NCI-H2196 (cell line): ENCODE results near the gene HMGN3.
"Not testable (repeated sequence)": the region's sequence is repeated elsewhere in the genome, so short reads cannot be mapped to it uniquely, and the experiment has no call there.

Experiments used
- DNase-seq: peaks from one replicate; lab custom pipeline; 2025; ENCODE audit not compliant: unreplicated experiment; lab: John Stamatoyannopoulos, UW

HMGN3 gene

GRCh38 chr6:79234150-79235022 lies at the start of gene HMGN3:
Gene HMGN3 (minus strand): TSS chr6:79234682.
- peak; percentile 97 for DNase-seq

DNA sequence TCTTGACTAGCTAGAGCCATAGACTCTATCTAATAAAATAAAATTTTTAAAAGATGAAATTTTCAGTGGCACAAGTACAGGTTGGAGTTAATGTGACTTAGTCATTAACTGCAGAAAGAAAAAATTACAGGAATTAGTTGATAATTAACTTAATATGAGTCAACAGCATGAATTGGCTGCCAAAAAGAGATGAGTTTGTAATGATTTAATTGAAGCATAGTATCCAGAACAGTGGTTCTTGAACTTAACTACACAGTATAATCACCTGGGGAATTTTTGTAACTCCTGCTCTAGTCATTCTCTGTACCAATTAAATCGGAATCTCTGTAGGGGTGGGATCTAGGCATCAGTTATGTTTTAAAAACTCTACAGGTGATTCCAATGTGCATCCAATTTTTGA lies 46.3 kb upstream of the HMGN3 start:
- no peak for DNase-seq

DNA sequence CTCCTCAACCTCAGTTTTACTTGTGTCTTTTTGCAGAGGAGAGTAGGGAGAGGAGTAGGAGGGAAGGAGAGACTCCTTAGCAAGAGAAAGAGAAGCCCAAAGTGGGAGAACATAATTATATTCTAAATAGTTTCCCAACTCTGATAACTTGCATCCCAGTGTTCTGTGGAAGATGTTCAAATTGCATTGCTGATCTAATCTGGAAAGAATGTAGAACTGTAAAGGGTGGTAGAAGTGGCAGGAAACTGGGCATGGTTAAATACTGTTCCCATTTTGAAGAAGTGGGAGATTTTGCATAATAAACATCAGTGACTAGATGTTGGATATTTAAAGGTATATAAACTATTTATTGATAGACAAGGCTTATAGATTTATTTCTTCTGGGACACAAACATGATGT lies 42.6 kb upstream of the HMGN3 start:
- no peak for DNase-seq

DNA sequence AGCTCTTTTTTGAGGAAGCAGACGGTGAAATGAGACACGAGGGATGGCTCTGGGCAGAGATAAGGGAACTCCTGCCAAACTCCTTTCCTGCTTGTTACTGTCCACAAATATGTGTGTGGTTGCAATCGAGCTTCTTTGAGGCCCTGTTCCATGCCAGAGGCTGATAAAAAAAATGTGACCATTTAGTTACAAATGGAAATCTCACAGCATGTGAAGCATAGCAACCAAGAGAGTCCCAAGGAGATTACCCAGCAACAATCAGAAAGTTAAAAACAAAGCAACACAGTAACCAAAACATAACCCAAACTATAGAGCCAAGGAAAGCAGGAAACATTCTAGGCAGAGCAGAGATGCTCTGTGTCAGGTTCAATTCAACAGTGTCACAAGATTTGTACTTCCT lies 35.4 kb upstream of the HMGN3 start:
- DNase-seq: peak; percentile 44

GRCh38 chr6:79267128-79267527 lies 32.6 kb upstream of the HMGN3 start:
- no peak for DNase-seq

DNA sequence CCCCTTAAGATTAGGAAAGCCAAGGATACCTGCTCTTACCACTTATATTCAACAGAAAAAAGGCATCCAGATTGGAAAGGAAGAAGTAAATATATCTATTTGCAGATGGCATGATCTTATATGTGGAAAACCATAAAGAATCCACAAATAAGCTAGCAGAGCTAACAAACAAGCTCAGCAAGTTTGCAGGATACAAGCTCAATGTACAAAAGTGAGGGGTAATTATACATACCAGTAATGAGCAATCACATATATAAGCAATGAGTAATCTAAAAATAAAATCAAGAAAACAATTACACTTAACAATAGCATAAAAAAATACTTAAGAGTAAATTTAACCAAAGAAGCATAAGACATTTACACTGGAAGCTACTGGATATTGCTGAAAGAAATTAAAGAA lies 31.6 kb upstream of the HMGN3 start:
- DNase-seq: no peak

- DNase-seq: no peak
Observed at GRCh38 chr6:79263359-79263758, 28.9 kb upstream of the HMGN3 start.

GRCh38 chr6:79261666-79262065 lies 27.2 kb upstream of the HMGN3 start:
- no peak for DNase-seq

- DNase-seq: no peak
Observed at GRCh38 chr6:79260772-79261171, 26.3 kb upstream of the HMGN3 start.

DNA sequence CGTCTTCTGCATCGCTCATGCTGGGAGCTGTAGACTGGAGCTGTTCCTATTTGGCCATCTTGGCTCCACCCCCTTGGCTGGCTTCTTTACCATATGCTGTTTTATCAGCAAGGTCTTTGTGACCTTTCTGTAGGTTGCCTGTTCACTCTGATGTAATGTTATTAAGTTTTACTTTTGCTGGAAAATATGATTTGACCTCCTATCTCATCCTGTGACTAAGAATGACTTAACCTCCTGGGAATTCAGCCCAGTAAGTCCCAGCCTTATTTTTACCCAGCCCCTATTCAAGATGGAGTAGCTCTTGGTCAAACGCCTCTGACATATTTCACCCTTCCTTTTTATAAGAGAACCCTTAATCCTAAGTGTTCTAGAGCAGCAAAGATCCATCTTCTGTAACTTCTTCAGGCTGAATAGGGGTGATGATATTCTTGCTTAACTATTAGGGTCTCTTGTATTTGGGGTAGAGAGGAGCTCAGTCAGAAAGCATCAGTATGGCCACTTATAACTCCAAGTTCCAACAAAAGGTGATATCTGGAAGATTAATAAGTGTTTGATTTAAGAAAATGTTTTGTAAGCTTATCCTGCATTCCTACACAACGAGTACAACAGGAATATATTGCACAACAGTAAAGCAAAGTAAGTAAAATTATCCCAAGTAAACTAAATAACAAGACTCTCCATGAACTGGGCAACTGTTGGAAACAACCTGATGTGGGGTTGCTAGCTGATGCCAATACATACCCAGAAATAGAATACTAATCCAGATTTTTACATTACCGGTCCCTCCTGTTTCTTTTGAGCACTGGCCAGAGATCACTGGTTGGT lies 23.1 kb upstream of the HMGN3 start:
- DNase-seq: no peak

DNA sequence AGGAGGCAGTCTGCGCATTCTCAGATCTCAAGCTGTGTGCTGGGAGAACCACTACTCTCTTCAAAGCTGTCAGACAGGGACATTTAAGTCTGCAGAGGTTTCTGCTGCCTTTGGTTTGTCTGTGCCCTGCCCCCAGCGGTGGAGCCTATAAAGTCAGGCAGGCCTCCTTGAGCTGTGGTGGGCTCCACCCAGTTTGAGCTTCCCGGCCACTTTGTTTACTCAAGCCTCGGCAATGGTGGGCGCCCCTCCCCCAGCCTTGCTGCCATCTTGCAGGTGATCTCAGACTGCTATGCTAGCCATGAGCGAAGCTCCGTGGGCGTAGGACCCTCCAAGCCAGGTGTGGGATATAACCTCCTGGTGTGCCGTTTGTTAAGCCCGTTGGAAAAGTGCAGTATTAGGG lies 22.3 kb upstream of the HMGN3 start:
- DNase-seq: not testable (repeated sequence)

DNA sequence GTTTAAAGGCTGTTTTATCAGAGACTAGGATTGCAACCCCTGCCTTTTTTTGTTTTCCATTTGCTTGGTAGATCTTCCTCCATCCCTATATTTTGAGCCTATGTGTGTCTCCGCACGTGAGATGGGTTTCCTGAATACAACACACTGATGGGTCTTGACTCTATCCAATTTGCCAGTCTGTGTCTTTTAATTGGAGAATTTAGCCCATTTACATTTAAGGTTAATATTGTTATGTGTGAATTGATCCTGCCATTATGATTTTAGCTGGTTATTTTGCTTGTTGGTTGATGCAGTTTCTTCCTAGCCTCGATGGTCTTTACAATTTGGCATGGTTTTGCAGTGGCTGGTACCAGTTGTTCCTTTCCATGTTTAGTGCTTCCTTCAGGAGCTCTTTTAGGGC lies 20.6 kb upstream of the HMGN3 start:
- not testable (repeated sequence) for DNase-seq

DNA sequence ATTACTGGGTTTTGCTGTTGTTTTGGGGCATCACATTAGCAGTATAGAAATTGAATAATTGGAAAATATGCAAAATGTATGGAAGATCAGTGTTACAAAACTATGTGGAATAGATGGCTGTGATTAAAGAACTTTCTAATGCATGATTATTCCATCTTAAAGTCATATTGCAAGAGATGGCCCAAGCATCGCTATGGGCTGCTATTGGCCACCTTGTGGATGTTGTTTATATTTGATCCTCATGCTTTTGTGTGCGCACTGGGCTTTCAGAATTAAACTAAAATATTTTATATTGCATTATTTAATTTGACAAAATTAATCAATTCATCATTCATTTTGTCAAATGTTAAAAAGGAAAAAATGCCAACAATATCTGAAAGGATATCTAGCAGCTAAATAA lies 16.1 kb upstream of the HMGN3 start:
- DNase-seq: no peak

- DNase-seq: no peak
Observed at GRCh38 chr6:79250107-79250514, 15.6 kb upstream of the HMGN3 start.

DNA sequence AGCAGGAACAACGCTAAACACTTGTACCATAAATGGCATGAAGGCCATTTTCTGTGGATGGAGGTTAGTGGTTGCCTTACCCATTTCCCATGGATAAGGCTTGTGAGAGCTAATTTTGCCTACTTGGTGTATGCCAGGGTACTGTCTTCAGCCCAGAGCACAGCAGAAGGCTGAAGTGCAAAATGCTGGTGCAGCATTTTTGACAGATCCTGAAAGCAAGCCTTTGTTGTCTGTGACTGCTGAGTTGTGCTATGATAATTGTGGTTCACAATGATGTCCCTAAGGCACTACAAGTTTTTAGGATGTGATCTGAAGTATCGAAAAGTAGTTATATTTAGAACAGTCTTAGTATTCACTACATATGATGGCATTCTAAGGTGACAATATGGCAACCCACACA lies 14.7 kb upstream of the HMGN3 start:
- no peak for DNase-seq

GRCh38 chr6:79246891-79247290 lies 12.4 kb upstream of the HMGN3 start:
- DNase-seq: no peak

DNA sequence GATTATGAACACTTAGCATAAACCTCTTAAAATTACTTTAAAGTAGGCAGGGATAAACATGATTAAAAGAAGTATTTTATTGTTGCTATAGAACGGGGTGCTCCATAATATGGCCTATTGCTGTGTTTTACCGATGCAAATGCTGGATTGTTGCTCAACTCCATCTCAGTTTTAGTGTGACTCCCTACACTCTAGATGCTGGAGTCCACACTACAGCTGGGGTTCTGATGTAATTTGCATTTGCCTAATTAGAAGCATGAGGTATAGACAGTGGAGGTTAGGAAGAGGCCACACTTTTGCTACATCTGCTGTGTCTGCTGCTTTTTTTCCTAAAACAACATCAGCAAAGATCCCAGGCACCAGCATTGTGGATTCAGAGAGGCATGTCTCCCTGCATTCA lies 6.7 kb upstream of the HMGN3 start:
- DNase-seq: no peak

DNA sequence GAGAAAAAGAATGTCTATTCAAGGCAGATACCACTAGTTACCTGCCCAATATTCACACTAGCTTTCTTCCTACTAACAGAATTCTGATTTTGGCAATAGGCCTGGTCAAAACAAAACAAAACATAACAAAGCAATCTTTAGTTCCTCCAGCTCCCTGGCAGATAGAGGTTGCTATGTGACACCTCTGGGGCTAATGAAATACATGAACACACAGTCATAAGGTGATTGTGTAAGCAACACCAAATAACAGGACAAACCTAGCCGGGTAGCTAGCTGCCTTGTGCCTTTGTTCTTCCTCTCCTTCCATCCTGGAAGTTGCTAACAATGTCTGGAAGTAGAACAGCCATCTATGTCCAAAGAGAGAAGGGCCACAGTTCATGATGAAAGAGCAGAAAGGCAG lies 6.0 kb upstream of the HMGN3 start:
- peak; percentile 29 for DNase-seq

DNA sequence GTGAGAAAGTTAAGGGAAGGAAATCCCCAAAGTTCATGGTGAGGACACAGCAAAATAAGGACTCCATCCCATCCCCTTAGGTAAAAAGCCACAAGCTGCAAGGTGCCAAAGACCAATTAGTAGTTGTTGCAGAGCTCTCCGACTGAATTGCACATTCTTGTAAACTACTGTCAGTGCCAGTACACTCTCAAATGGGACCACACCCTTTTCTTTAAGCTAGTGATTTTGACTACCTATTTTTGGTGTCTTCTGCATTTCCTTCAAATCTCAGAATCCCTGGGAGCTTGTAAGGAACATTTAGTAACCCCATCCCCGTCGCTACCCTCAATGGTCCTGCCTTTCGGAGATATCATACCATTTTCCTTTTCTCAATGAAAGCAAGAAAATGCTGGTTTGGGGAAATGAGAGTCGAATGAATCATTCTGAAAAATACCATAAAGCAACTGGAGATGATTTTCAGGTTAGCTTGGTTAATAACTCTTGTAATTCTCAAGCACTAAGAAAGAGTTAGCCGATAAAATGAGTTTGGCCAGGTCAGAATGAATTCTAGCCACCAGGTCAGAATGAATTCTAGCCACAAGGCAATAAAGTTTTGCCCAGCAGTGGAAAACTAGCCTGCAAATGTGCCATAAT lies 5.2 kb upstream of the HMGN3 start:
- DNase-seq: no peak

DNA sequence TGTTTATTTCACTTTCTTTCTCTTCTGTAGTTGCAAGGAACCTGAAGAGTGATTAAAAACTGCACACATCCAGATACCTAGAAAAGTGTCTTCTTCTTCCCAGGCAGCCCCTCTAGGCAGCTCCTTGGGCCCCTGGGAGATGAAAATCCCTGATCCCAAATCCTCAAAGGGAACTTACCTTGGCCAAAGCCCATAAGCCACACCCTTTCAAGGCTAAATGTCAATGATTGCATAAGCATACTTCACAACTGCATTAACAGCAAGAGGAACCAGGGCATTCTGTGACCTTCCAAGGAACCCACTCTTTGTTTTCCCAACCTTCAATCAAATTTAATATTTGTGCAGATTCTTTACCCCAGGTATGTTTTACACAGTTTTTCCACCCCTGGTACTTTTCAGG lies 4.4 kb upstream of the HMGN3 start:
- DNase-seq: no peak

- DNase-seq: no peak
Observed at GRCh38 chr6:79236711-79237110, 2.2 kb upstream of the HMGN3 start.
